HG03457 (cell line): Measurements from ENCODE around the gene MIGA1.
"Not testable (repeated sequence)": the region's sequence is repeated elsewhere in the genome, so short reads cannot be mapped to it uniquely, and the experiment has no call there.

Source experiments
- ATAC-seq: cut with Tn5 transposase; IDR thresholded peaks from one replicate; pipeline ENCODE4 v1.9.1; 2021; ENCODE audit warnings: moderate number of reproducible peaks; ENCODE audit not compliant: unreplicated experiment

Gene MIGA1

DNA sequence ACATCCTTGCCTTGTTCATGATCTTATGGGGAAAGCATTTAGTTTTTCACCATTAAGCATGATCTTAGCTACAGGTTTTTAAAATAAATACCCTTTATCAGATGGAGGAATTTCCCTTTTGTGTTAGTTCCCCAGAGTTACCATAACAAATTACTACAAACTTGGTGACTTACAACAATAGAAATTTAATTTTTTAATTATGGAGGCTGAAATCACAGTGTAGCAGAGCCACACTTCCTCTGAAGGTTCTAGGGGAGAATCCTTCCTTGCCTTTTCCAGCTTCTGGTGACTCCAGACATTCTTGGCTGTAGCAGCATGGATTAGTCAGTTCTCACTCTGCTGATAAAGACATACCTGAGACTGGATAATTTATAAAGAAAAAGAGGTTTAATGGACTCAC is 18.5 kb downstream of the MIGA1 start:
- ATAC-seq, result no peak

- ATAC-seq, result no peak
These were observed 22.6 kb downstream of the MIGA1 start for GRCh38 chr1:77802026-77802425.

DNA sequence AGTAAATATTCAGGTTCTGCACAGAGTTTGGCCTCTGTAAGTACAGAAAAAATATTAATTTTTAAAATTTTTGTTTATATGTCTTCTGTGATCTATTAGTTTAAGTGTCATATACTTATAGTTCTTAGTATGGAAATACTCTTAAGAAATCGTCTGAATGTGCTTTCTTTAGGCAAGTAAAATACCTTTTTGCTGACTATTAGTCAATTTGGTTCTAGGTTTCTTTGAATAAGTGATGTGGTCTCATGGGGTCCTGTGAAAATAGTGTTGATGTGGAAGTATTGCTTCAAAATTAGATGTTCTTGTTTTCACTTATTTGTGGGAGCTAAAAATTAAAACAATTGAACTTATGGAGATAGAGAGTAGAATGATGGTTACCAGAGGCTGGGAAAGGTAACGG is 23.9 kb downstream of the MIGA1 start:
- ATAC-seq, result no peak

- not testable (repeated sequence) for ATAC-seq
These were observed 30.5 kb downstream of the MIGA1 start for GRCh38 chr1:77809787-77810462.

DNA sequence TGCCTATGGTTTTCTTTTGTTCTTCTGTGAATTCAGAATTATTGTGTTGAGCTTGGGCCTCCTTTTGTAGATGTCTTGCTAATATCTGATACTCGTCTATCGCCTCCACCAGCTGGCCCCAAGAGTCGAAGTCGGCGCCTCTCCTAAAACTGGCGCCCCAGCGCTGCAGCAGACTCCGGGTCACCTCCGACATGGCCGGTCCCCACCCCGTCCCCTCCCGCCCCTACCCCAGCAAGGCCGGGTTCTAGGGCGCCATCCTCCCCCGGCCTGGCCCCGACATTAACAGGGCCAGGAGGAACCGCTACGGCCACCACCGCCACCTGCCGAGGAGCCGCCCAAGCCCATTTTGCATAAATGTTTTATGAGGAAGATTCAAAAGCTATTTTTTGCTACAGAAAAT is 32.1 kb downstream of the MIGA1 start:
- ATAC-seq, result not testable (repeated sequence)

DNA sequence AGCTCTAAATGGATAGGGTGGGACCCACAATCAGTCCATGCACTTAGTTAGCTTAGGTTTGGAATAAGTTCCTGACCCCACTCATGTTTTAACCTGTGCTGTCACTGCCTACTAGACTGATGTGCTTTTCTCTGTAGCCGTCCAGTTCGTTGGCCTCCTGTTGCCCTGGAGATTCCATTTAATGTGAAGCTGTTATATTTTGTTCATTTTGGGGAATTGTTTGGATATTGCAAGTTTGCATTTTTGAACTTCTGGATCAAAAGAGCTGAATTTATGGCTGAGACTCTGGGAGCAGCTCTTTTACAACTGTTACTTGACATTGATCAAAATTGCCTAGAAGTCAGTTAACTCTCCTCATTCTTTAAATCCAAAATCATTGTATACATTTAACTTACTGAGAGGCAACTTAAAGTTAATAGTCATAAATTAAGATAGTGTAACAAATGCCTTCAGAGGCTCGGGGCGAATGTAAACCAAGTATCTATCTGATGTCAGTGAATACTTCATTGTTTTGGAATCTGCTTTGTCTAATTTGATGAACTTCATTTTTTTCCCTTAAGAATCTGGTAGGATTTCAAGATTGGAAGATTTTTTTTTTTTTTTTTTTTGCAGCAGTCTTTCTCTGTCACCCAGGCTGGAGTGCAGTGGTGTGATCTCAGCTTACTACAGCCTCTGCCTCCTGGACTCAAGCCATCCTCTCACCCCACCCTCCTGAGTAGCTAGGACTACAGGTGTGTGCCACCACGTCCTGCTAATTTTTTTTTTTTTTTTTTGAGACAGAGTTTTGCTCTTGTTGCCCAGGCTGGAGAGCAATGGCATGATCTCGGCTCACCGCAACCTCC is 38.1 kb downstream of the MIGA1 start:
- no peak for ATAC-seq

GRCh38 chr1:77820121-77820520 is 40.7 kb downstream of the MIGA1 start:
- no peak for ATAC-seq

DNA sequence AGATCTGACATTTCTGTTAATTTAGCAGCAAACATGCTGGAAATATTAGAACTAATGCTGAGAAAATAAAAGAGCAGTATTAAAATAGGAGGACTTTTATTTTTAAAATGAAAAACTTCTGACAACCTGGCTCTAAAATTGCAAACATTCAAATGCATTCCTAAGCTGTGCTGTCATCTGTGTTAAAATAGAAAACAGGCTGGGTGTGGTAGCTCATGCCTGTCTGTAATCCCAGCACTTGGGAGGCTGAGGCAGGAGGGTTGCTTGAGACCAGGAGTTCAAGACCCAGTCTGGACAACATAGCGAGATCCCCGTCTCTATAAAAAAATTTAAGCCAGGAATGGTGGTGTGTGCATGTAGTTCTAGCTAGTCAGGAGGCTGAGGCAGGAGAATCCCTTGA is 44.6 kb downstream of the MIGA1 start:
- no peak for ATAC-seq

- no peak for ATAC-seq
These were observed 45.2 kb downstream of the MIGA1 start for GRCh38 chr1:77824694-77825093.

DNA sequence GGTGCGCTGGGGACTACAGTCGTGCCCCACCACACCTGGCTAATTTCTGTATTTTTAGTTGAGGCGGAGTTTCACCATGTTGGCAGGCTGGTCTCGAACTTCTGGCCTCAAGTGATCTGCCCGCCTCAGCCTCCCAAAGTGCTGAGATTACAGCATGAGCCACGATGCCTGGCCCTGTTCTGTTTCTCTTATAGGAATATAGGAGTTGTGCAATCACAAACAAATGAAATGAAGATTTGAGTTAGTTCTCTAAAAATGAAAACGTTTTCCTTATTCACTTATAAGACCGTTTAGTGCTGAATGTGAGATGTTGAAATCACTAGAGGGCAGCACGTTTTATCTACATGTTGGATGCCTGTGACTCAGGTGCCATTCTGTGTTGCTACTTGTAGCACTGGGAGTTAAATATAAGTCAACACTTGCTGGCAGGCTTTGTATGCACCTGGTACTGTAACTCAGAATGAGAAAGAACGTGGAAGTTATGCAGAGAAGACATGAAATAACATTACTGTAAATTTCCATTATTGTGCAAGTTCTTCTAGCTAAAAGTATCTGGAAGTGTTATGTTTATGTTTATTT is 45.8 kb downstream of the MIGA1 start:
- ATAC-seq, result no peak

GRCh38 chr1:77826851-77827250 is 47.4 kb downstream of the MIGA1 start:
- ATAC-seq, result not testable (repeated sequence)

DNA sequence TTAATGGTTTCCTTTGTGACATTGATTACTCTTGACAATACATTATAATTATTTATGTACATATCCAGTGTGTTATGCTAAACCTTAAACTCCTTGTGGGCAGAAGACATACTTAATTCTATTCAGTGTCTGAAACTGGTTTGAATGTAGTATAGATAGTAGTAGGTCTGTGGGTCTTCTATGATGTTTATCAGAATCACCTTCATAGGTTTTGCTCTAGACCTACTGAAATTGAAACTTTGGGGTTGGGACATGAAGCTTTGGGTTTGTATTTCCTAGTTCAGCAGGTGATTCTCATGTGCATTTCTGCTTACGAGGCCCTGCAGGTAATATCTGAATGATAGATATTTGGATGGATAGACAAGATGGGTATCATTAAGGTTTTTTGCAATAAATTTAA is 48.6 kb downstream of the MIGA1 start:
- no peak for ATAC-seq

DNA sequence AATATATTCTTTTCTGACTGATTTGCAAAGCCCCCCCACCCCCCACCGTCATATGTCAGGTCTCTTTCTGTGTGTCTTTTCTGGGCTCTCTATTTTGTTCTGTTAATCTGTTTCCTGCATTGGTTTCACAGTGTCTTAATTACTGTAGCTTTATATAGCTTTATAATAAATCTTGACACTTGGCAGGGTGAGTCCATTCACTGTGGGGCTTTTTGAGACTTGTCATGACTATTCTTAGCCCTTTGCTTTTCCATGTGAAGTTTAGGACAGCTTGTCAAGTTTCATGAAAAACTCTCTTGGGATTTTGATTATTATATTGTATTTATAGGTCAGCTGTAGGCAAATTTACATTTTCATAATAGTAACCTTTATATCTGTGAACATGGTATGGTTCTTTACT is 50.4 kb downstream of the MIGA1 start:
- no peak for ATAC-seq

- ATAC-seq, result no peak
These were observed 51.5 kb downstream of the MIGA1 start for GRCh38 chr1:77830946-77831345.

GRCh38 chr1:77831566-77831965 is 52.1 kb downstream of the MIGA1 start:
- ATAC-seq, result no peak

DNA sequence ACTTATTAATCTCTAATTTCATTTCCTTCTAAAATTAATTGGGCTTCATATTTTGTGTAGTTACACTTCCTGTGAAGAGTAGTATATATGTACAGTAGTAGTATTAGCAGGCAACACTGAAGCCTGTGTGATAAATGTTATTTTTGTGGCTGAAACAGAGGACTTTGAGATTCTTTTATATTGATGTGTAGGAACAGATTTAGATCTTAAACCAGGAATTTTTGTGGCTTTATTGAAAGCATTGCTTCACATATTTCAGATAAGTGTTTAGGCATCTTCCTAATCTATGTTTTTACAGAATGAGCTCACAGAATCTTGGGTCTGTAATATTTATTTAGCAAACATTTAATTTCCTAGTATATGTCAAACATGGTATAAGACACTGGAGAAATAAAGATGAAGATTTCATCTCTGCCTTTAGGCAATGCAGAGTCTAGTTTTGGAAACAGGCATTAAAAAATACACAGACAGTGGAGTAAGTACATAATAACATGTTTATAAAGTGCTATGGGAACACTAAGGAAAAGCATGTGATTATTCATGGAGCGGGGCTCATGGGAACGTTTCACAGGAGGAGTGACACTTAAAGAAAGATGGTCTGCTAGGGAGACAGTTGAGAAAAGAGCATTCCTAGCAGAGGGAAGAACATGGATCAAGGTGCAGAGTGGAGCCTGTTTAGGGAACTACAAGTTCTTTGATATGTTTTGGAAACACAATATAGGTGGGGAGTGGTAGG is 52.7 kb downstream of the MIGA1 start:
- no peak for ATAC-seq

- no peak for ATAC-seq
These were observed 53.5 kb downstream of the MIGA1 start for GRCh38 chr1:77832901-77833300.

DNA sequence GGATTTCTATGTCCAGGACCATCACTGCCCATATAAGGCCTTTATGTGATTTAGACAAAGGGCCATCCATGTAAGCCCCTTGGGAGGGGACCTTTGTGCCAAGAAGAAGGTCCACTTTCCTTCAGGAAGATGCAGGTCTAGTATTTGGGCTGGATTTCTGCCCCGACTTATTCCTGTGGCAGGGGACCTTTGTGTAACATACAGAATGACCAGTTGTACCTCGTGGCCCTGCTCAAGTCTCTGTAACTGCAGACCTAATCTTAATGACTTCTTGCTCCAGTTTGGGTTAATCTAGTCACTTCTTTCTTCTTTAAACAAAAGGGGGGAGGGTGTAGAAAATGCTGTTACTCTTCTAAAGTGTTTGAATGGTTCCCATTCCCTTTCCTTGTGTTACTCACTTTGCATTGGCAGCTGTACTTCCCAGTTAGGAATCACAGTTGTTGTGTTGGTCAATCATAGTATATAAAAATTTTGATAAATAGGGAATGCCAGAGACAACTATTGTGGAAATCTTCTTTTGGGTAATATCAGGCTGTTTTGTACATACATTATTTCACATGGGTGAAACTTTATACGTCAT is 54.2 kb downstream of the MIGA1 start:
- ATAC-seq, result no peak

GRCh38 chr1:77834771-77835334 is 55.4 kb downstream of the MIGA1 start:
- ATAC-seq, result no peak

DNA sequence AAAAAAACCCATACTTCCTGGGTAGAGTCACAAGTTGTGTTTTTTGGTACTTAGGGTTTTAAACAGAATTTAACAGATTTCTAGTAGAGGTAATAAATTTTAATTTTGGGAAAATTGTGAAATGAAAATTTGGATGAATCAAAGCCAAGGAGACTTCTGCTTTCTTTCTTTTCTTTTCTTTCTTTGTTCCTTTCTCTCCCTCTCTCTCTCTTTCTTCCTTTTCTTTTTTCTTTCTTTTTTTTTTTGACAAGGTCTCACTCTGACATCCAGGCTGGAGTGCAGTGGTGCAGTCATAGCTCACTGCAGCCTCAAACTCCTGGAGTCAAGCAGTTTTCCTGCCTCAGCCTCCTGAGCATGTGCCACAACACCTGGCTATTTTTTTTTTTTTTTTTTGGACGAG is 62.1 kb downstream of the MIGA1 start:
- no peak for ATAC-seq

- no peak for ATAC-seq
These were observed 66.5 kb downstream of the MIGA1 start for GRCh38 chr1:77845951-77846350.
